C4-2B (cell line): Measurements from ENCODE around the gene KRTAP10-6.
"Not testable (repeated sequence)": the region's sequence is repeated elsewhere in the genome, so short reads cannot be mapped to it uniquely, and the experiment has no call there.

ENCODE experiments used
- CTCF ChIP-seq: fragments of 450-650 bp; conservative IDR thresholded peaks from 2 replicates; pipeline ENCODE4 v1.5.1; 2017; ENCODE audit warnings: mild to moderate bottlenecking
- ZFX ChIP-seq: fragments of 450-650 bp; IDR thresholded peaks from 2 replicates; pipeline ENCODE4 v1.6.1; 2017

GRCh38 chr21:44601091-44601490 is 8.8 kb upstream of the KRTAP10-6 start:
- peak; percentile 45 for TF ChIP-seq CTCF
- not testable (repeated sequence) for TF ChIP-seq ZFX
